HepG2 (cell line): Measurements from ENCODE around the gene RAC2.

Experiments
- FOXM1 ChIP-seq: sonication (generic); formaldehyde crosslinking; IDR thresholded peaks from 2 replicates; pipeline ENCODE4 v1.5.0; 2020; ENCODE audit warnings: missing genetic modification reagents
- ZNF225 ChIP-seq: sonication (generic); formaldehyde crosslinking; IDR thresholded peaks from 2 replicates; pipeline ENCODE4 v1.4.0; 2020; ENCODE audit warnings: mild to moderate bottlenecking, missing genetic modification reagents
- ZNF263 ChIP-seq: sonication (generic); formaldehyde crosslinking; IDR thresholded peaks from 2 replicates; pipeline ENCODE4 v1.4.0; 2020; ENCODE audit warnings: missing genetic modification reagents
- ZNF644 ChIP-seq: IDR thresholded peaks from 2 replicates; pipeline ENCODE4 v1.6.1; 2016; ENCODE audit warnings: low read depth
- ZNF660 ChIP-seq: sonication (generic); formaldehyde crosslinking; IDR thresholded peaks from 2 replicates; pipeline ENCODE4 v1.5.1; 2020; ENCODE audit warnings: mild to moderate bottlenecking, low read depth, missing genetic modification reagents, borderline replicate concordance

GRCh38 chr22:37177221-37177620 is 66.8 kb downstream of the RAC2 start:
- TF ChIP-seq ZNF644 (CRISPR knock-in tag), result no peak
- TF ChIP-seq ZNF225, result no peak
- TF ChIP-seq ZNF263 (CRISPR knock-in tag), result no peak
- no peak for TF ChIP-seq ZNF660 (CRISPR knock-in tag)
- no peak for TF ChIP-seq FOXM1 (CRISPR knock-in tag)
